AG09319 (cell line): ENCODE measurements around the gene MED27.

ENCODE experiments used
- DNase-seq: peaks from one replicate; pipeline ENCODE4 v3.0.0-alpha.2; 2010; ENCODE audit warnings: low read depth; ENCODE audit errors: extremely low read depth
- CTCF ChIP-seq: IDR thresholded peaks from 2 replicates; pipeline ENCODE4 v1.5.1; 2011; ENCODE audit warnings: low read depth, mild to moderate bottlenecking, inconsistent platforms, low read length, moderate library complexity

The MED27 gene

GRCh38 chr9:132024589-132024988, 55.1 kb downstream of the MED27 start:
- no peak for DNase-seq
- no peak for TF ChIP-seq CTCF

DNA sequence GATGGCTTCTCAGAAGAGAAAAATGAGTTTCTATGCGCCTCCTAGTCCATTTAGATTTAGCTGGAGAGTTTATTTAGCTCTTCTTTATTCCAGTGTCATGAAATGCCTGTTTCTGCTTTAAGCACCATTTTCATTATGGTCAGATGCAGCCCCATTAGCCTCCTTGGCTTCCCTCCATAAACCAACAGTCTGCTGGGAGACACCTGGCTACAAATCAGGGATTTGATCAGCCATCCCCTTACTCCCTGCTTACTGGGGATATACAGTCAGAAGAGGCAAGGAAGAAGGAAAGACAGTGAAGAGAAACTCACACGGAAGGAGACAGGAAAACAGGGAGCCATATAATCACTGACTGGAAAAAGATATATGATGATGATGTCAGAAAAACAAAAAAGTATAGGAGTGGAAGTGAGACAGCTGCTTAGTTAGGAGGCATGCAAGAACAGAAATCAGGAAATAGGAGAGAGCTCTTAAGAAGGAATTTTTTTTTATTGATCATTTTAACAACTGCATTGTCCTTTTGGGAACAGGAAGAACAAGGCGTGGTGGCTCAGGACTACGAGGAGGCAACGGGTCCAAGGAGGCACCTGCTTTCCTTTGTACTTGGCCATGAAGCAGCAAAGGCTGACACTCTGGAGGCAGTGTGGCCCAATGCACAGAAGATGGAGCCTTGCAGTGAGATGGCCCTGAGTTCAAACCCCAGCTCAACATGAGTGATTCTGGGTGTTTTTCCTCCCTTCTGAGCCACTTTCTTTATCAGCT, 56.1 kb downstream of the MED27 start:
- no peak for TF ChIP-seq CTCF
- no peak for DNase-seq

- TF ChIP-seq CTCF: no peak
Measured at GRCh38 chr9:132020820-132021510, 58.7 kb downstream of the MED27 start.

DNA sequence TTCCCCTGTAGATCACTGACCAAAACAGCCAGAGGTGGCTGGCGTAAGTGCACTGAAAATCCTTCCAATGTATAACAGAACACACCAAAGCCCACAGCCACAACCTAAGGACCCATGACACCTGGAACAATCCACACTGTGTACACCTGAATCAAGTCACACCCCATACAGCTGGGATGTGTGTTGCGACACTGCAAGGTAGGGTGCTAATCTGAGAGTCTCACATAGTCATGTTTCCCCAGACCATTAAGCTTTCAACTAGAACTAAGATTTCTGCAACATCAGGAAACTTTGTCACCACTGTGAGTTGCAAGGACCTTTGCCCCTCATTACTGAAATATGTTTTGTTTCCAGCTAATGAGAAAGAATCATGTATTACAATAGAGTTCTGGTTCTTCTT, 59.4 kb downstream of the MED27 start:
- no peak for TF ChIP-seq CTCF
- DNase-seq: no peak

More at GRCh38 chr9:132020820-132021510, 58.7 kb downstream of the MED27 start:
- DNase-seq: no peak

DNA sequence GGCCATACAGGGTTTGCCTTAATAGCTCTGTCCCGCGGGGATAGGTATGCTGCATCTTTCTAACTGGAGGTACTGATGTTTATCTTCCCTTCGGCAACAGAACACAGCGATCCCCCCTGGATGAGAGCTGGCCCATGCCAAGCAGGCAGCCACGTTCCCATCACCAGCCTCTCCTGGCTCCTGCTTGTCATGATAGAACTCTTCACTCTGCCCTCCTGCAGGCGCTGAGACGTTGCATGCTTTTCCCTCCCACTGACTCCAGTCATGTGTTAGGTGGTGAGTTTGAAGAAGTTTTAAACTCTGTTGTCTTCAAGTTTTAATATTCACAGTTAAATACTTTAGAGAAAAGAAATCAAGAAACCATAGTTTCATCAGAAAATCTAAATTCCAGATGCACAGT, 60.0 kb downstream of the MED27 start:
- no peak for TF ChIP-seq CTCF
- no peak for DNase-seq

DNA sequence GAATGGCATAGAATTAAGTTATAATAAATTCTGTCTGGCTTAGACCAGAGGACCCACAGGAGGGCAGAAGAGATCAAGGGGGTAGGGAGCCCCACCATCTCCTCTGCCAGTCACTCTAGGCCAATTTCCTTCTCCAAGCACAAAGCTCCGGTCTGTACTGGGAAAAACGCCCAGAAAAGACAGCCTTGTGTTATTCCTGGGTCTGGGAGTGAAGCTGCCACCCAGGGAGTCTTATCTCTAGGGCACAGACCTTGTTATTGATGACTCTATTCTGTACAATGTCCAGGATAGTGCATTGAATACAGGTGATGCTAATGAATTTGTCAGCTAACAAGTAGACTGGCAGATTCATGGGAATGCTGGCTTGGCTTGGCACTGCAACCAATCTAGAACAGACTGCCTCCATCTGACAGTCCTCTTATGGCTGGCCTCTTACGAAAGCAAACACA, 60.7 kb downstream of the MED27 start:
- DNase-seq: no peak

More for the DNA sequence above, 60.7 kb downstream of the MED27 start:
- no peak for TF ChIP-seq CTCF
